IMR-90 (cell line): ENCODE results near the gene NPW. TPM values are rescaled to one million over a fixed set of nuclear protein-coding genes. Genes with fewer than 3 reads are reported as not detected.

Experiments
- ATAC-seq: fragments of 200-7000 bp; cut with Tn5 transposase; 2 replicates; pipeline ENCODE4 v1.9.1; 2020; ENCODE audit warnings: low read depth, mild to moderate bottlenecking, moderate library complexity
- BruUV-seq: library from RNA; stranded (reverse); fragments of 400-500 nt; replicated peaks from 2 replicates; lab custom pipeline; 2021; lab: Mats Ljungman, UMichigan
- CTCF ChIA-PET: fragments of 300-600 bp; formaldehyde crosslinking; extraction: SDS; loops from one replicate; lab custom pipeline; 2021; ENCODE audit warnings: antibody characterized with exemption; lab: Yijun Ruan, JAX
- POLR2A ChIA-PET: fragments of 300-600 bp; sonication (Branson Sonifier 250); formaldehyde crosslinking; loops from one replicate; lab custom pipeline; 2022; ENCODE audit warnings: antibody characterized with exemption; ENCODE audit not compliant: unreplicated experiment; lab: Charles Lee
- DNase-seq: peaks from one replicate; pipeline ENCODE4 v3.0.0; 2013
- H2AFZ ChIP-seq: replicated peaks from 2 replicates; pipeline ENCODE3; 2013; ENCODE audit warnings: low read length, mild to moderate bottlenecking; ENCODE audit not compliant: poor library complexity
- H2AK5ac ChIP-seq: 2 replicates; pipeline ENCODE4 v1.6.1; 2013; ENCODE audit warnings: low read depth, low read length, inconsistent platforms
- H2AK9ac ChIP-seq: replicated peaks from 2 replicates; pipeline ENCODE3; 2013; ENCODE audit warnings: mild to moderate bottlenecking, low read depth, low read length, moderate library complexity; ENCODE audit not compliant: poor library complexity
- H2BK120ac ChIP-seq: 2 replicates; pipeline ENCODE4 v1.6.1; 2013; ENCODE audit warnings: low read depth, low read length, inconsistent platforms
- H2BK15ac ChIP-seq: 3 replicates; pipeline ENCODE4 v1.6.1; 2013; ENCODE audit warnings: low read depth, low read length, inconsistent platforms
- H2BK20ac ChIP-seq: 2 replicates; pipeline ENCODE4 v1.6.1; 2013; ENCODE audit warnings: low read depth, mild to moderate bottlenecking, inconsistent platforms, low read length, moderate library complexity
- H2BK5ac ChIP-seq: 2 replicates; pipeline ENCODE4 v1.6.1; 2013; ENCODE audit warnings: mild to moderate bottlenecking, low read depth, low read length, inconsistent platforms; ENCODE audit not compliant: poor library complexity, severe bottlenecking
- H3K14ac ChIP-seq: replicated peaks from 2 replicates; pipeline ENCODE4 v1.6.1; 2013; ENCODE audit warnings: low read depth, low read length, inconsistent platforms
- H3K18ac ChIP-seq: 2 replicates; pipeline ENCODE4 v1.6.1; 2013; ENCODE audit warnings: low read depth, low read length, control low read depth
- H3K23ac ChIP-seq: 2 replicates; pipeline ENCODE4 v1.6.1; 2013; ENCODE audit warnings: low read depth, low read length, inconsistent platforms
- H3K27ac ChIP-seq: 2 replicates; pipeline ENCODE4 v1.5.1; 2013; ENCODE audit warnings: mild to moderate bottlenecking, control low read depth, low read length; ENCODE audit not compliant: insufficient read depth
- H3K27me3 ChIP-seq: 2 replicates; pipeline ENCODE4 v1.6.1; 2013; ENCODE audit warnings: low read length; ENCODE audit not compliant: control insufficient read depth, insufficient read depth
- H3K36me3 ChIP-seq: 2 replicates; pipeline ENCODE4 v1.6.1; 2013; ENCODE audit warnings: low read length, mixed read lengths; ENCODE audit not compliant: control insufficient read depth, insufficient read depth
- H3K4ac ChIP-seq: 2 replicates; pipeline ENCODE4 v1.6.1; 2013; ENCODE audit warnings: low read depth, low read length, inconsistent platforms
- H3K4me1 ChIP-seq: 2 replicates; pipeline ENCODE4 v1.6.1; 2013; ENCODE audit warnings: low read length, mixed read lengths; ENCODE audit not compliant: control insufficient read depth, insufficient read depth
- H3K4me2 ChIP-seq: 2 replicates; pipeline ENCODE4 v1.6.1; 2013; ENCODE audit warnings: low read depth, mild to moderate bottlenecking, control low read depth, low read length, moderate library complexity
- H3K4me3 ChIP-seq: 2 replicates; pipeline ENCODE4 v1.5.1; 2013; ENCODE audit warnings: low read depth, mild to moderate bottlenecking, control low read depth, low read length, moderate library complexity; ENCODE audit not compliant: insufficient read depth
- H3K56ac ChIP-seq: 2 replicates; pipeline ENCODE4 v1.6.1; 2013; ENCODE audit warnings: low read length, inconsistent platforms; ENCODE audit not compliant: insufficient read depth; ENCODE audit errors: extremely low read depth
- H3K79me1 ChIP-seq, 2 experiments: 2 replicates each; pipeline ENCODE4 v1.6.1; 2013; ENCODE audit warnings: low read length in 2 of 2, inconsistent platforms in 1 of 2, low read depth in 1 of 2
- H3K9ac ChIP-seq: 2 replicates; pipeline ENCODE4 v1.6.1; 2013; ENCODE audit warnings: low read depth, low read length, control low read depth
- H3K9me1 ChIP-seq: 2 replicates; pipeline ENCODE4 v1.6.1; 2013; ENCODE audit warnings: low read length, inconsistent platforms; ENCODE audit not compliant: insufficient read depth
- H3K9me3 ChIP-seq: 2 replicates; pipeline ENCODE4 v1.6.1; 2013; ENCODE audit warnings: low read length; ENCODE audit not compliant: control insufficient read depth, insufficient read depth
- H4K20me1 ChIP-seq: 2 replicates; pipeline ENCODE4 v1.6.1; 2013; ENCODE audit warnings: low read length, inconsistent platforms; ENCODE audit not compliant: insufficient read depth
- H4K5ac ChIP-seq: 2 replicates; pipeline ENCODE4 v1.6.1; 2013; ENCODE audit warnings: mild to moderate bottlenecking, low read depth, low read length, control low read depth
- H4K8ac ChIP-seq, 2 experiments: 2 replicates each; pipeline ENCODE4 v1.6.1; 2013; ENCODE audit warnings: low read depth in 2 of 2, low read length in 2 of 2, control low read depth in 1 of 2, inconsistent platforms in 1 of 2
- H4K91ac ChIP-seq: 2 replicates; pipeline ENCODE4 v1.6.1; 2013; ENCODE audit warnings: low read depth, low read length, inconsistent platforms; ENCODE audit not compliant: insufficient read depth
- BHLHE40 ChIP-seq: fragments of 150-350 bp; IDR thresholded peaks from 2 replicates; pipeline ENCODE4 v1.6.1; 2016; ENCODE audit warnings: mild to moderate bottlenecking, low read depth, low read length
- CEBPB ChIP-seq: IDR thresholded peaks from 2 replicates; pipeline ENCODE4 v1.6.1; 2012; ENCODE audit warnings: low read depth, low read length, improper control_type of control experiment
- CHD1 ChIP-seq: IDR thresholded peaks from 2 replicates; pipeline ENCODE4 v1.6.1; 2012; ENCODE audit warnings: low read depth, low read length, improper control_type of control experiment
- CTCF ChIP-seq: conservative IDR thresholded peaks from 2 replicates; pipeline ENCODE4 v1.5.1; 2012; ENCODE audit warnings: mild to moderate bottlenecking, low read depth, low read length, improper control_type of control experiment
- ELK1 ChIP-seq: fragments of 150-350 bp; IDR thresholded peaks from 2 replicates; pipeline ENCODE4 v1.6.1; 2016; ENCODE audit warnings: low read depth, mild to moderate bottlenecking, low read length, moderate library complexity, borderline replicate concordance
- FOS ChIP-seq: fragments of 150-350 bp; IDR thresholded peaks from 2 replicates; pipeline ENCODE4 v1.6.1; 2016; ENCODE audit warnings: low read depth, low read length
- MAFK ChIP-seq: IDR thresholded peaks from 2 replicates; pipeline ENCODE4 v1.6.1; 2012; ENCODE audit warnings: low read depth, low read length, improper control_type of control experiment
- MAZ ChIP-seq: IDR thresholded peaks from 2 replicates; pipeline ENCODE4 v1.6.1; 2012; ENCODE audit warnings: low read depth, mild to moderate bottlenecking, low read length, improper control_type of control experiment, moderate library complexity, borderline replicate concordance
- MXI1 ChIP-seq: IDR thresholded peaks from 2 replicates; pipeline ENCODE4 v1.6.1; 2012; ENCODE audit warnings: low read depth, mild to moderate bottlenecking, low read length, moderate library complexity, borderline replicate concordance
- NFE2L2 ChIP-seq: fragments of 150-350 bp; IDR thresholded peaks from 2 replicates; pipeline ENCODE4 v1.6.1; 2016; ENCODE audit warnings: low read depth, mild to moderate bottlenecking, low read length
- POLR2A ChIP-seq: IDR thresholded peaks from 2 replicates; pipeline ENCODE4 v1.6.1; 2012; ENCODE audit warnings: mild to moderate bottlenecking, low read depth, low read length
- RAD21 ChIP-seq: IDR thresholded peaks from 2 replicates; pipeline ENCODE4 v1.6.1; 2012; ENCODE audit warnings: low read length, improper control_type of control experiment
- RCOR1 ChIP-seq: IDR thresholded peaks from 2 replicates; pipeline ENCODE4 v1.6.1; 2012; ENCODE audit warnings: mild to moderate bottlenecking, low read length, improper control_type of control experiment; ENCODE audit not compliant: insufficient replicate concordance
- RFX5 ChIP-seq: IDR thresholded peaks from 2 replicates; pipeline ENCODE4 v1.8.0; 2012; ENCODE audit warnings: low read depth, mild to moderate bottlenecking, low read length, moderate library complexity
- SMC3 ChIP-seq: fragments of 150-350 bp; IDR thresholded peaks from 2 replicates; pipeline ENCODE4 v1.6.1; 2016; ENCODE audit warnings: low read depth, mild to moderate bottlenecking, antibody characterized with exemption, low read length, moderate library complexity
- USF2 ChIP-seq: fragments of 150-350 bp; IDR thresholded peaks from 2 replicates; pipeline ENCODE4 v1.6.1; 2017; ENCODE audit warnings: mild to moderate bottlenecking, antibody characterized with exemption, low read length, low read depth
- WGBS, 2 experiments: methylation state at CpG; one replicate each; pipeline versions ENCODE4 v1.1.5 to v1.1.7; 2013; ENCODE audit warnings: missing lambda C conversion rate in 2 of 2; ENCODE audit not compliant: insufficient read length in 1 of 2; ENCODE audit errors: extremely low coverage in 2 of 2; 5-methylcytosine and 5-hydroxymethylcytosine counted together
- dilution Hi-C: fragments of 300-500 bp; cut with HindIII; formaldehyde crosslinking; loops from one replicate; pipeline ENCODE4 v1.14.3; 2018; ENCODE audit warnings: low sequenced_read_pairs; ENCODE audit not compliant: unreplicated experiment
- in situ Hi-C: fragments of 300-500 bp; cut with MboI; formaldehyde crosslinking; loops from 3 replicates; pipeline ENCODE4 v1.14.3; 2019; ENCODE audit warnings: low sequenced_read_pairs, inconsistent platforms, mixed read lengths
- intact Hi-C: fragments of 100-400 bp; cut with micrococcal nuclease; formaldehyde crosslinking; loops from 2 replicates; pipeline ENCODE4 v1.10.0; 2022
- polyA plus RNA-seq, 3 experiments: library from polyadenylated mRNA; depleted of rRNA; stranded (reverse); fragments of >200 nt; gene quantifications; 2 replicates each; pipeline ENCODE4 v1.2.3, GENCODE V29; 2012; ENCODE audit warnings: low replicate concordance in 1 of 3
- total RNA-seq: library from RNA; depleted of rRNA; stranded (reverse); fragments of >200 nt; gene quantifications from 2 replicates; pipeline ENCODE4 v1.2.3, GENCODE V29; 2012

NPW gene
- total and polyA plus RNA-seq, 2 of the 4 experiments (the other 2 are of a cell fraction), result 0.18 to 2.0 TPM

- Histone ChIP-seq H3K4ac (no peak overlapping the region), H3K36me3 (peaks cover 19% of the 10 kb centered on the region), H2AFZ (no peak overlapping the region), H3K4me2 (no peak overlapping the region), H3K27ac (no peak overlapping the region), H3K56ac (no peak overlapping the region), H4K91ac (no peak overlapping the region), H3K9me1 (peaks cover 11% of the 10 kb centered on the region), H4K20me1 (peaks cover 15% of the 10 kb centered on the region), H3K23ac (no peak overlapping the region), H3K79me1 (peaks cover 15 to 68% of the 10 kb centered on the region in 2 experiments), H3K14ac (no peak overlapping the region), H3K9me3 (no peaks in the 10 kb centered on the region), H2AK5ac (no peak overlapping the region), H3K18ac (no peak overlapping the region), H2BK5ac (no peak overlapping the region), H4K8ac (no peak overlapping the region), H2AK9ac (no peak overlapping the region), H3K9ac (no peak overlapping the region), H2BK20ac (no peak overlapping the region), H3K4me3 (no peak overlapping the region), H3K4me1 (peaks cover 38% of the 10 kb centered on the region), H2BK15ac (no peak overlapping the region), H3K27me3 (no peaks in the 10 kb centered on the region), H2BK120ac (no peak overlapping the region), H4K5ac (no peak overlapping the region)
- POLR2A ChIA-PET, result no interaction called here
- in situ Hi-C loops (no loop called here), dilution Hi-C loops (no loop called here), intact Hi-C loops (no loop called here)
- no peak for DNase-seq
- BruUV-seq, result no TSS peak
- 80% methylated on average over 1 of the region's 11 CpGs; no CpG with 5 or more reads in 1 of the 2 experiments for WGBS, 2 experiments
- CTCF ChIA-PET, result no interaction called here
- no peak for TF ChIP-seq BHLHE40
- TF ChIP-seq RAD21, result no peak
- TF ChIP-seq NFE2L2, result no peak
- no peak for TF ChIP-seq CEBPB
- TF ChIP-seq RFX5, result no peak
- TF ChIP-seq MAFK, result no peak
- no peak for TF ChIP-seq MXI1
- TF ChIP-seq CHD1, result no peak
- no peak for TF ChIP-seq ELK1
- TF ChIP-seq FOS, result no peak
- TF ChIP-seq SMC3, result no peak
- no peak for TF ChIP-seq RCOR1
- no peak for TF ChIP-seq POLR2A
- TF ChIP-seq USF2, result no peak
- no peak for TF ChIP-seq MAZ
- TF ChIP-seq CTCF, result no peak
- no peak for ATAC-seq
Measured at GRCh38 chr16:2030036-2030435, 10.5 kb downstream of the NPW start.
